ENCODE measurements around the gene EHD2. TPM values are rescaled to one million over a fixed set of nuclear protein-coding genes. Genes with fewer than 3 reads are reported as not detected.
A peak's percentile ranks its signal among the peaks of the same experiment; 100 is the strongest.
"Not testable (repeated sequence)": the region's sequence is repeated elsewhere in the genome, so short reads cannot be mapped to it uniquely, and the experiment has no call there.

EHD2 gene
- total RNA-seq, 2 experiments from 2014 or later = not detected

GRCh38 chr19:47778049-47778953 lies 65.1 kb downstream of the EHD2 start, which contains the start of gene SELENOW:
SELENOW (plus strand) TSS chr19:47778703; CDS start chr19:47778786, 83 bp downstream.
- Mint-ChIP-seq H3K27me3 (no peaks in the 10 kb centered on the region), H3K4me1 (peaks cover 36% of the 10 kb centered on the region), H3K27ac (peak within 1 kb of the TSS; percentile 97), H3K4me3 (peak within 1 kb of the TSS; percentile 97), H3K9me3 (no peaks in the 10 kb centered on the region), H3K36me3 (ENCODE audit: low read depth) (peaks cover 22% of the 10 kb centered on the region)
- peak; percentile 77 for DNase-seq
- POLR2A ChIA-PET = no interaction called here
- CTCF ChIA-PET = interaction anchor here (1.2 to 1.4 kb wide), 2 partner anchors 10 to 35 kb away, joined by 4 read pairs; no protein-coding TSS in a partner anchor

- peak overlapping the region; percentile 97 for H3K4me3 Mint-ChIP-seq
- peaks cover 36% of the 10 kb centered on the region for H3K4me1 Mint-ChIP-seq
- ChIA-PET CTCF (interaction anchor here (1.7 kb wide), 1 partner anchor 11 kb away, joined by 5 read pairs; no protein-coding TSS in a partner anchor), POLR2A (no interaction called here)
- peaks cover 25% of the 10 kb centered on the region for H3K36me3 Mint-ChIP-seq (ENCODE audit: low read depth)
- no peaks in the 10 kb centered on the region for H3K9me3 Mint-ChIP-seq
- H3K27me3 Mint-ChIP-seq = no peaks in the 10 kb centered on the region
- H3K27ac Mint-ChIP-seq = peak overlapping the region; percentile 97
- peak; percentile 13 for DNase-seq
Measured at GRCh38 chr19:47778954-47779351, 65.7 kb downstream of the EHD2 start.

GRCh38 chr19:47779524-47780214 lies 66.4 kb downstream of the EHD2 start:
- no peaks in the 10 kb centered on the region for H3K27me3 Mint-ChIP-seq
- H3K36me3 Mint-ChIP-seq (ENCODE audit: low read depth) = peaks cover 32% of the 10 kb centered on the region
- H3K4me3 Mint-ChIP-seq = peak overlapping the region; percentile 97
- peak overlapping the region; percentile 97 for H3K27ac Mint-ChIP-seq
- POLR2A ChIA-PET = no interaction called here
- H3K9me3 Mint-ChIP-seq = no peaks in the 10 kb centered on the region
- no peak for DNase-seq
- CTCF ChIA-PET = interaction anchor here (1.7 kb wide), 1 partner anchor 10 kb away, joined by 5 read pairs; no protein-coding TSS in a partner anchor
- peaks cover 36% of the 10 kb centered on the region for H3K4me1 Mint-ChIP-seq

GRCh38 chr19:47780215-47780551 lies 67.0 kb downstream of the EHD2 start:
- peak overlapping the region; percentile 97 for H3K27ac Mint-ChIP-seq
- no peaks in the 10 kb centered on the region for H3K27me3 Mint-ChIP-seq
- H3K9me3 Mint-ChIP-seq = no peaks in the 10 kb centered on the region
- H3K4me1 Mint-ChIP-seq = peaks cover 36% of the 10 kb centered on the region
- H3K36me3 Mint-ChIP-seq (ENCODE audit: low read depth) = peaks cover 33% of the 10 kb centered on the region
- POLR2A ChIA-PET = no interaction called here
- no peak for DNase-seq
- H3K4me3 Mint-ChIP-seq = peak overlapping the region; percentile 97
- CTCF ChIA-PET = interaction anchor here (1.7 kb wide), 1 partner anchor 10 kb away, joined by 5 read pairs; no protein-coding TSS in a partner anchor

GRCh38 chr19:47781590-47782262 lies 68.5 kb downstream of the EHD2 start:
- H3K27me3 Mint-ChIP-seq = no peaks in the 10 kb centered on the region
- H3K4me1 Mint-ChIP-seq = peaks cover 33% of the 10 kb centered on the region
- CTCF ChIA-PET = interaction anchor here (0.6 to 1.4 kb wide), 4 partner anchors 8 to 75 kb away, joined by 3 to 4 read pairs (median 3); no protein-coding TSS in a partner anchor

GRCh38 chr19:47786566-47786965 lies 73.3 kb downstream of the EHD2 start:
- H3K4me1 Mint-ChIP-seq = peaks cover 11% of the 10 kb centered on the region
- CTCF ChIA-PET = interaction anchor here (0.6 kb wide), 1 partner anchor 106 kb away, joined by 4 read pairs; no protein-coding TSS in a partner anchor
- no peaks in the 10 kb centered on the region for H3K27me3 Mint-ChIP-seq
- POLR2A ChIA-PET = no interaction called here
- H3K4me3 Mint-ChIP-seq = no peak overlapping the region
- no peaks in the 10 kb centered on the region for H3K9me3 Mint-ChIP-seq
- H3K36me3 Mint-ChIP-seq (ENCODE audit: low read depth) = peaks cover 25% of the 10 kb centered on the region
- DNase-seq = no peak
- peak overlapping the region; percentile 25 for H3K27ac Mint-ChIP-seq

More at GRCh38 chr19:47781590-47782262, 68.5 kb downstream of the EHD2 start:
- POLR2A ChIA-PET = no interaction called here
- peaks cover 36% of the 10 kb centered on the region for H3K36me3 Mint-ChIP-seq (ENCODE audit: low read depth)
- no peaks in the 10 kb centered on the region for H3K9me3 Mint-ChIP-seq
- no peak for DNase-seq
- peak overlapping the region; percentile 14 for H3K27ac Mint-ChIP-seq
- peak overlapping the region; percentile 4 for H3K4me3 Mint-ChIP-seq

- H3K27me3 Mint-ChIP-seq, H3K4me1 Mint-ChIP-seq, POLR2A ChIA-PET, H3K27ac Mint-ChIP-seq, DNase-seq, H3K4me3 Mint-ChIP-seq, H3K9me3 Mint-ChIP-seq: not testable (repeated sequence)
- CTCF ChIA-PET = interaction anchor here (0.6 to 1.0 kb wide), 2 partner anchors 10 to 107 kb away, joined by 3 to 4 read pairs; no protein-coding TSS in a partner anchor
- H3K36me3 Mint-ChIP-seq (ENCODE audit: low read depth) = peaks cover 21% of the 10 kb centered on the region
Measured at GRCh38 chr19:47787307-47787706, 74.1 kb downstream of the EHD2 start.

GRCh38 chr19:47789811-47790210 lies 76.6 kb downstream of the EHD2 start:
- DNase-seq; POLR2A ChIA-PET; H3K4me3 Mint-ChIP-seq; H3K4me1 Mint-ChIP-seq; H3K36me3 Mint-ChIP-seq (ENCODE audit: low read depth); H3K27ac Mint-ChIP-seq; H3K27me3 Mint-ChIP-seq; H3K9me3 Mint-ChIP-seq: not testable (repeated sequence)
- CTCF ChIA-PET = interaction anchor here (0.8 to 1.8 kb wide), 2 partner anchors 8 to 10 kb away, joined by 3 to 5 read pairs; no protein-coding TSS in a partner anchor

- ChIA-PET POLR2A (no interaction called here), CTCF (interaction anchor here (0.8 to 1.8 kb wide), 2 partner anchors 9 to 11 kb away, joined by 3 to 5 read pairs; no protein-coding TSS in a partner anchor)
- peaks cover 3% of the 10 kb centered on the region for H3K9me3 Mint-ChIP-seq
- H3K27me3 Mint-ChIP-seq = no peaks in the 10 kb centered on the region
- no peak overlapping the region for H3K27ac Mint-ChIP-seq
- H3K4me3 Mint-ChIP-seq = no peak overlapping the region
- H3K4me1 Mint-ChIP-seq = peaks cover 7% of the 10 kb centered on the region
- peaks cover 1% of the 10 kb centered on the region for H3K36me3 Mint-ChIP-seq (ENCODE audit: low read depth)
- peak; percentile 88 for DNase-seq
Measured at GRCh38 chr19:47790398-47790814, 77.2 kb downstream of the EHD2 start.

GRCh38 chr19:47792616-47793015 lies 79.4 kb downstream of the EHD2 start:
- Mint-ChIP-seq H3K27me3 (peaks cover under 1% of the 10 kb centered on the region), H3K27ac (no peak overlapping the region), H3K4me1 (peaks cover 7% of the 10 kb centered on the region), H3K4me3 (no peak overlapping the region), H3K9me3 (peaks cover 3% of the 10 kb centered on the region), H3K36me3 (ENCODE audit: low read depth) (no peaks in the 10 kb centered on the region)
- DNase-seq = no peak
- ChIA-PET POLR2A (no interaction called here), CTCF (interaction anchor here (0.7 kb wide), 1 partner anchor 35 kb away, joined by 3 read pairs; no protein-coding TSS in a partner anchor)
